Airway epithelial cell (primary cell): ENCODE data around the gene NFYA. TPM values are rescaled to one million over a fixed set of nuclear protein-coding genes. Genes with fewer than 3 reads are reported as not detected.

ENCODE experiments used
- total RNA-seq: library from RNA; depleted of rRNA; stranded (reverse); fragments of >200 nt; gene quantifications from 2 replicates; pipeline ENCODE4 v1.2.3, GENCODE V29; 2015

NFYA gene
- total RNA-seq = 7.5 and 16.2 TPM in 2 replicates

GRCh38 chr6:41072836-41073202 lies at the start of gene NFYA:
Gene NFYA, plus strand, starts transcription at chr6:41072974. Its CDS starts 6,116 bp downstream, at chr6:41079090.

GRCh38 chr6:41039060-41039998 lies 33.4 kb upstream of the NFYA start, which contains the start of gene UNC5CL:
Gene UNC5CL, minus strand, starts transcription at chr6:41039221. Its CDS starts 4,147 bp downstream, at chr6:41035074.

DNA sequence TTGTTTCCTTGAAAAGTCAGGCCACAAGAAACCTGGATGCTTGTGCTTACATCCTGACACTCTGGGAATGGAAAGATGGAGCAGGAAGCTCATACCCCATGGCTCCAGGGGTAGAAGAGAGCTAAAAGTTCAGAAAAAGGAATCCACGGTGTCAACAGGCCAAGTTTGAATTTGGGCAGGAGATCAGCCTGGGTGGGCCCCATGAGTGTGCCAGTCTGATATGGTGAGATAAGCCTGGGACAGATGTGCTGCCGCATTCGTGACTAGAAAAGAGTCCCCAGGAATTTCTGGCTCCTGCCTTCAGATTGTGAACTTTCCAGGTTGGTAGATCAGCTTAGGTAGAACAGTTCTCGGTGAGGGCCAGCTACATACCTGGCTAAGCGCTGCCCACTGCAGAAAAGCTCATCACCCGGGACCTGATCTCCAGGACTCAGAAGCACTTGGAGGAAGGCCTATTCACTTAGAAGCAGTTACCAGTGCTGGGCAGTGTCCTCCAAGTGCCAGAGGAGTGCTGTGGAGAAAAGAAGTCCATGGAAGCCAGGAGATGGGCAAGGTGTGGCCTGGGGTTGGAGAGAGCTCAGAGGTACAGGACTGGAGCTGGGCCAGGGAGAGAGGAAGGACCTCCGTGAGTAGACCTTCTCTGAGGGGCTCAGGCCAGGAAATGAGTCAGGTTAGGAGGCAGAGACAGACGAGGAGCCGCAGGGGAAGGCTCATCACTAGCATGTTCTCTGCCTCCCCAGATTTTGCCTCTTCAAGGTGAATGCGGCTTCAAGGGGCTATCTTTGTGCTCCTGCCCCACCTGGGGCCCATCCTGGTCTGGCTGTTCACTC lies 30.3 kb upstream of the NFYA start, which contains the start of gene TSPO2:
Gene TSPO2 (plus strand): TSS at position 242 of the 830 bp plus-strand sequence. CDS start 519 bp downstream, at position 761.

GRCh38 chr6:41053041-41053440 lies 19.7 kb upstream of the NFYA start, which contains the start of gene APOBEC2:
Gene APOBEC2, plus strand, starts transcription at chr6:41053202. Its CDS starts 146 bp downstream, at chr6:41053348.

GRCh38 chr6:41071923-41072835 lies 595 bp upstream of the NFYA start, which contains the start of gene OARD1:
Gene OARD1, minus strand, starts transcription at chr6:41072356. Its CDS starts 722 bp downstream, at chr6:41071634.

Other genes starting within 250 kb of the NFYA start
- gene UNC5CL, start 33.8 kb upstream of the NFYA start, total RNA-seq = 0.19 and 0.28 TPM in 2 replicates
- gene TSPO2, start 30.5 kb upstream of the NFYA start, total RNA-seq = not detected in 2 replicates
- gene APOBEC2, start 19.8 kb upstream of the NFYA start, total RNA-seq = 0.63 TPM in 1 of 2 replicates, not detected in the other
- 13.6 and 14.5 TPM in 2 replicates for gene OARD1, start 618 bp upstream of the NFYA start, total RNA-seq
- not detected in 2 replicates for gene TREML1, start 81.4 kb downstream of the NFYA start, total RNA-seq
- gene TREM2, start 90.1 kb downstream of the NFYA start, total RNA-seq = 7.9 and 10.3 TPM in 2 replicates
- gene TREML2, start 128.2 kb downstream of the NFYA start, total RNA-seq = not detected in 2 replicates
- not detected in 2 replicates for gene TREML4, start 155.4 kb downstream of the NFYA start, total RNA-seq
- gene TREM1, start 213.7 kb downstream of the NFYA start, total RNA-seq = 3.0 and 6.2 TPM in 2 replicates